ENCODE results near the gene GPHA2. TPM values are rescaled to one million over a fixed set of nuclear protein-coding genes. Genes with fewer than 3 reads are reported as not detected.

Gene GPHA2
- total RNA-seq, 1 donor from 2014 or later = 0.85 TPM

DNA sequence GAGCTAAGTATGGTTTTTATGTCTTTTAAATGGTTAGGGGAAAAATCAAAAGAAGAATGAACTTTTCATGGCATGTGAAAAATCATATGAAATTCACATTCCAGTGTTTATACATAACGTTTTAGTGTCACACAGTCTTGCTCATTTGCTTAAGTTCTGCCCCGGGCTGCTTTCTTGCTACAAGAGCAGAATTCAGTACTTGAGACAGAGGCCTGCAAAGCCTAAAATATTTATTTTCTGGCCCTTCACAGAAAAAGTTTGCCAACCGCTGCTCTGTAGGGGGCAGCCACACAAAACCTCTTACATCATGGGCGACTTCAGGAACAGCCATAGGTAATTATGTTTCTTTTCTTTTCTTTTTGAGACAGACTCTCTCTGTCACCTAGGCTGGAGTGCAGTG, 17.7 kb downstream of the GPHA2 start:
- H3K4me3 Mint-ChIP-seq = peak overlapping the region; percentile 92
- peaks cover 13% of the 10 kb centered on the region for H3K4me1 Mint-ChIP-seq (ENCODE audit: unreplicated experiment)
- H3K27ac Mint-ChIP-seq = peak overlapping the region; percentile 97
- no peaks in the 10 kb centered on the region for H3K27me3 Mint-ChIP-seq
- TF ChIP-seq, protein P1, sequence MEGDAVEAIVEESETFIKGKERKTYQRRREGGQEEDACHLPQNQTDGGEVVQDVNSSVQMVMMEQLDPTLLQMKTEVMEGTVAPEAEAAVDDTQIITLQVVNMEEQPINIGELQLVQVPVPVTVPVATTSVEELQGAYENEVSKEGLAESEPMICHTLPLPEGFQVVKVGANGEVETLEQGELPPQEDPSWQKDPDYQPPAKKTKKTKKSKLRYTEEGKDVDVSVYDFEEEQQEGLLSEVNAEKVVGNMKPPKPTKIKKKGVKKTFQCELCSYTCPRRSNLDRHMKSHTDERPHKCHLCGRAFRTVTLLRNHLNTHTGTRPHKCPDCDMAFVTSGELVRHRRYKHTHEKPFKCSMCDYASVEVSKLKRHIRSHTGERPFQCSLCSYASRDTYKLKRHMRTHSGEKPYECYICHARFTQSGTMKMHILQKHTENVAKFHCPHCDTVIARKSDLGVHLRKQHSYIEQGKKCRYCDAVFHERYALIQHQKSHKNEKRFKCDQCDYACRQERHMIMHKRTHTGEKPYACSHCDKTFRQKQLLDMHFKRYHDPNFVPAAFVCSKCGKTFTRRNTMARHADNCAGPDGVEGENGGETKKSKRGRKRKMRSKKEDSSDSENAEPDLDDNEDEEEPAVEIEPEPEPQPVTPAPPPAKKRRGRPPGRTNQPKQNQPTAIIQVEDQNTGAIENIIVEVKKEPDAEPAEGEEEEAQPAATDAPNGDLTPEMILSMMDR (conservative IDR thresholded peaks at IDR 0.05) = no peak
- no peaks in the 10 kb centered on the region for H3K9me3 Mint-ChIP-seq
- DNase-seq (ENCODE audit: extremely low spot score, unreplicated experiment) = no peak
- H3K36me3 Mint-ChIP-seq = no peaks in the 10 kb centered on the region

DNA sequence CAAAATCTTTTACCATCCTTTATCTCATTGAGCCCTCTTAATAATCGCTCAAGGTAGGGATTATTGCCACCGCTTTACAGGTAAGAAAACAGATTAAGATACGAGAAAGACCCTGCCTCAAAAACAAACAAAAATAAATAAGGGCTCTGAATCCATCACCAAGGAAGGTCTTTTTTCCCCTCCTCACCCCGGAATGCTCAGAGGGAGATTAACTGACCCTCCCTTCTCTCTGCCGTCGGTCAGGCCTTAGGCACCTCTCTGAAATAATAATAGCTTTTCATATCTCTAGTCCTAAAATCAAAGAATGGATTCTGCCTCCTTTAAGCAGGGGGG, 18.1 kb downstream of the GPHA2 start:
- H3K27ac Mint-ChIP-seq = peak overlapping the region; percentile 97
- H3K4me1 Mint-ChIP-seq (ENCODE audit: unreplicated experiment) = peaks cover 13% of the 10 kb centered on the region
- no peaks in the 10 kb centered on the region for H3K36me3 Mint-ChIP-seq
- TF ChIP-seq, protein P1 (conservative IDR thresholded peaks at IDR 0.05) = no peak
- H3K27me3 Mint-ChIP-seq = no peaks in the 10 kb centered on the region
- no peak for DNase-seq (ENCODE audit: extremely low spot score, unreplicated experiment)
- H3K9me3 Mint-ChIP-seq = no peaks in the 10 kb centered on the region
- H3K4me3 Mint-ChIP-seq = peak overlapping the region; percentile 92

DNA sequence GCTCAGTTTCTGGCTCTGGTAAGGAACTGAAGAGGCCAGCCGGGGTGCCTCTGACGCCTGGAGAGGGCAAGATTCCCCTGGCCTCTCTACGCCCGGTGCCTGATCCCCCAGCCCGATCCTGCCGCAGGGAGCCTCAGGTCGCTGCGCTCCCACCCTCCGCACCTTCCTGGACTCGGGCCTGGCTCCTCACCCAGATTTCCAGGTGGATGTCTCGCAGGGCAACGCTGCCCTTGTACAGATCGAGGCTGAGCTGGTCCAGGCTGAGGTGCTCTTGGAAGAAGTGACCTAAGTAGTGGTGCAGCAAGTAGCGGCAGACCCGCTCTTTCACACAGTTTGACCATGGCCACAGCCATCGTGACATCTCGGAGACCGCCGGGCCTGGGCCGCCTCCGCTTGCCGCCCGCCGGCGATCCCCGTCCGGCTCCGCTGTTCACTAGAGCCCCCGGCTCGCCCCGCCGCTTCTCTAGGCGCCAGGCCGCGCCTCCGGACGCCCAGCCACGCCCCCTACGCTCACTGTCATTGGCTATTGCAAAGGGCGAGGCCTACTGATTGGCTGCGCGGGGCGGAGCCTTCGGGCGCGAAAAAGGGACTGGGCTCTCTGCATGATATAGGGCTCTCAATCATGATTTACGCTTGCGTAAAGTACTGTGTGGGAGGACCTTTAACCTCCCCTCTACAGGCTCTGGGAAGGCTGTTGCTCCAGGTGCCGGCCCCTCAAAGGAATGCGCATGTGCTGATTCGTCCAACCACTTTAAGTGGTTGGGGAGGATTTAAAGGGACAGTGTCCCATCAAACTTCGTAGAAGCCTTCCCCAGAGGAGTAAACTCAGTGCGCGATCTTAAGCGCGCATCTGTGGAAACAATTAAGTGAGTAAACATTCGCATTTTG, 18.7 kb downstream of the GPHA2 start, which contains the start of gene ATG2A:
Gene ATG2A (minus strand): TSS at position 435 of the 888 bp plus-strand sequence. CDS start 74 bp downstream, at position 361.
- Mint-ChIP-seq H3K4me3 (peak within 1 kb of the TSS; percentile 92), H3K4me1 (ENCODE audit: unreplicated experiment) (peaks cover 13% of the 10 kb centered on the region), H3K27me3 (no peaks in the 10 kb centered on the region), H3K27ac (peak within 1 kb of the TSS; percentile 97), H3K9me3 (no peaks in the 10 kb centered on the region), H3K36me3 (no peaks in the 10 kb centered on the region)
- TF ChIP-seq, protein P1 (conservative IDR thresholded peaks at IDR 0.05) = peak; percentile 20
- DNase-seq (ENCODE audit: extremely low spot score, unreplicated experiment) = peak; percentile 98

DNA sequence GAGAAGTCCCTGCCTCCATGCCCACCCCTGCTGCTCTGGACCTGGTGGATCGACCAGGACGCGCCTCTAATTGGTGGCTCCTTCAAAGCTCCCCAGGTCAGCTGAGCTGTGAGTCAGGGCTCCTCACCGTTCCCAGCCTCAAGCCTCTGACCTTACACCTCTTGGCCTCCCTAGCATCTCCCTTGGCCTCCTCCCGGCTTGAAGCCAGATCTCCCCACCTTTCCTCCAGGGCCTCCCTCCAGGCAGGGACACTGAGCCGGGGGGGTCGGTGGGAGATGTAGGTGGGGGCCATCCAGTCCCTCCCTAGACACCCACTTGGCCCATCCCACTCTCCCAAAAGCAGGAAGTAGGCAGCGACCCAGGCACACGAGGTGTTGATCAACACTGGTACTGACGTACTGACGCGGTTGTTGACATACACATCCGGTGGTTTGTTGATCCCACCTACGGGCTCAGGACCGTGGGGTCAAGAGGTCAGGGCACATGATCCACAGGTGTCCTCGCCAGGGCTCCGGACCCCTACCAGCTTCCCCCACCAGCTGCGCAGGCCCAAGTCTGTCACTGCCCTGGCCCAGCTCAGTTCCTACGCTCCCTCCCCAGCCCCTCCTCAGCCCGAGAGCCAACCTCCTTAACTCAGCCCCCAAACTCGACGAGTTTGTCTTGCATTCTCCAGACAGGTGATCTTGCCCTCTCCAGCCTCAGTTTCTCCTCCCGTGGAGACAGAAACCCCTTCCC, 19.5 kb downstream of the GPHA2 start:
- no peaks in the 10 kb centered on the region for H3K36me3 Mint-ChIP-seq
- no peak for DNase-seq (ENCODE audit: extremely low spot score, unreplicated experiment)
- H3K27me3 Mint-ChIP-seq = no peaks in the 10 kb centered on the region
- peak overlapping the region; percentile 92 for H3K4me3 Mint-ChIP-seq
- peaks cover 13% of the 10 kb centered on the region for H3K4me1 Mint-ChIP-seq (ENCODE audit: unreplicated experiment)
- no peaks in the 10 kb centered on the region for H3K9me3 Mint-ChIP-seq
- peak overlapping the region; percentile 97 for H3K27ac Mint-ChIP-seq
- TF ChIP-seq, protein P1 (conservative IDR thresholded peaks at IDR 0.05) = no peak

DNA sequence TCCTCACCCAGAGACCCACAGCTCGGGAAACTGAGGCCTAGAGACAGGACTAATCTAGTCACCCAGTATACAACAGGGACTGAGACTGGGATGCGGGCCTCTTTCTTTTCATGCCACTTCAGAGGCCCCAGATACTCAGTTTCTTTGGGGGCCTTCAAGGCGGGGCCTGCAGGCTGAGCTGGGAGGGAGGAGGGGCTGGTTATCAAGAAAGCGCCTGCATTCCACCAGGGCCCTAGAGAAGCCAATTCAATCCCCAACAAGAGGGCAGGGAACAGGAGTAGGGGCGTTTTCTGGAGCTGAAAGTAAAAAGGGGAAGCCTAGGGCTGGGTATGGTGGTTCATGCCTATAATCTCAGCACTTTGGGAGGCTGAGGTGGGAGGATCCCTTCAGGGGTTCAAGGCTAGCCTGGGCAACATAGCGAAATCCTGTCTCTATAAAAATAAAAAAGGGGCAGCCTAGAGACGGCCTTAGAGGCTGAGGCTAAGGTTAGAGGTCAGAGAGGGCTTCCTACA, 20.3 kb downstream of the GPHA2 start:
- no peaks in the 10 kb centered on the region for H3K27me3 Mint-ChIP-seq

More for the DNA sequence above, 20.3 kb downstream of the GPHA2 start:
- TF ChIP-seq, protein P1 (conservative IDR thresholded peaks at IDR 0.05) = no peak
- no peak overlapping the region for H3K27ac Mint-ChIP-seq
- no peak for DNase-seq (ENCODE audit: extremely low spot score, unreplicated experiment)
- no peaks in the 10 kb centered on the region for H3K36me3 Mint-ChIP-seq
- H3K4me1 Mint-ChIP-seq (ENCODE audit: unreplicated experiment) = peaks cover 13% of the 10 kb centered on the region
- H3K9me3 Mint-ChIP-seq = no peaks in the 10 kb centered on the region
- peak overlapping the region; percentile 92 for H3K4me3 Mint-ChIP-seq

Data from type B pancreatic cell (in vitro differentiated cells).